MM.1S (cell line): ENCODE measurements around the gene PPP1R1C.
"Not testable (repeated sequence)": the region's sequence is repeated elsewhere in the genome, so short reads cannot be mapped to it uniquely, and the experiment has no call there.

ENCODE experiments used
- DNase-seq: peaks from one replicate; pipeline ENCODE4 v3.0.0-alpha.2; 2015
- H2AFZ ChIP-seq: fragments of 300-600 bp; sonication (generic); 2 replicates; pipeline ENCODE4 v1.6.0; 2016; ENCODE audit warnings: antibody characterized with exemption, low read length
- H3F3A ChIP-seq: fragments of 300-600 bp; sonication (generic); 2 replicates; pipeline ENCODE4 v1.6.1; 2016; ENCODE audit warnings: mild to moderate bottlenecking, antibody characterized with exemption, low read length, moderate library complexity, mixed read lengths; ENCODE audit not compliant: insufficient read depth
- H3K27ac ChIP-seq: fragments of 300-600 bp; sonication (generic); 2 replicates; pipeline ENCODE4 v1.5.1; 2016; ENCODE audit warnings: mild to moderate bottlenecking, low read length
- H3K27me3 ChIP-seq: fragments of 300-600 bp; sonication (generic); replicated peaks from 2 replicates; pipeline ENCODE4 v1.6.0; 2016; ENCODE audit warnings: low read length; ENCODE audit not compliant: insufficient read depth
- H3K36me3 ChIP-seq: fragments of 300-600 bp; sonication (generic); replicated peaks from 2 replicates; pipeline ENCODE4 v1.6.1; 2016; ENCODE audit warnings: mild to moderate bottlenecking, low read length, mixed read lengths; ENCODE audit not compliant: insufficient read depth
- H3K4me1 ChIP-seq: fragments of 300-600 bp; sonication (generic); 2 replicates; pipeline ENCODE4 v1.6.1; 2016; ENCODE audit warnings: low read length, mixed read lengths
- H3K4me2 ChIP-seq: fragments of 300-600 bp; sonication (generic); 2 replicates; pipeline ENCODE4 v1.6.0; 2016; ENCODE audit warnings: low read depth, low read length
- H3K4me3 ChIP-seq: fragments of 300-600 bp; sonication (generic); 2 replicates; pipeline ENCODE4 v1.5.1; 2016; ENCODE audit warnings: low read length, mixed read lengths
- H3K79me2 ChIP-seq: fragments of 300-600 bp; sonication (generic); 2 replicates; pipeline ENCODE4 v1.6.1; 2016; ENCODE audit warnings: mixed run types, low read length, mixed read lengths
- H3K9ac ChIP-seq: fragments of 300-600 bp; sonication (generic); 2 replicates; pipeline ENCODE4 v1.6.1; 2016; ENCODE audit warnings: low read length, mixed read lengths
- H3K9me2 ChIP-seq: fragments of 300-600 bp; sonication (generic); replicated peaks from 2 replicates; pipeline ENCODE4 v1.6.1; 2016; ENCODE audit warnings: mild to moderate bottlenecking, low read length, mixed read lengths; ENCODE audit not compliant: insufficient read depth
- H3K9me3 ChIP-seq: fragments of 300-600 bp; sonication (generic); replicated peaks from 2 replicates; pipeline ENCODE4 v1.6.1; 2016; ENCODE audit warnings: mild to moderate bottlenecking, low read length, mixed read lengths; ENCODE audit not compliant: insufficient read depth
- H4K20me1 ChIP-seq: fragments of 300-600 bp; sonication (generic); 2 replicates; pipeline ENCODE4 v1.6.1; 2016; ENCODE audit warnings: mild to moderate bottlenecking, low read length, moderate library complexity, mixed read lengths; ENCODE audit not compliant: insufficient read depth
- EZH2 ChIP-seq: fragments of 300-600 bp; sonication (generic); optimal IDR thresholded peaks from 2 replicates; pipeline ENCODE3; 2017; ENCODE audit warnings: low read depth, mild to moderate bottlenecking, antibody characterized with exemption, low read length, mixed read lengths
- EZH2phosphoT487 ChIP-seq: fragments of 300-600 bp; sonication (generic); IDR thresholded peaks from 2 replicates; pipeline ENCODE4 v1.6.1; 2018; ENCODE audit warnings: antibody characterized with exemption, low read length
- TF ChIP-seq, protein P1 (sequence below): fragments of 300-600 bp; sonication (generic); IDR thresholded peaks from 2 replicates; pipeline ENCODE4 v1.5.1; 2016; ENCODE audit warnings: antibody characterized with exemption, low read length, mixed read lengths

The PPP1R1C gene

DNA sequence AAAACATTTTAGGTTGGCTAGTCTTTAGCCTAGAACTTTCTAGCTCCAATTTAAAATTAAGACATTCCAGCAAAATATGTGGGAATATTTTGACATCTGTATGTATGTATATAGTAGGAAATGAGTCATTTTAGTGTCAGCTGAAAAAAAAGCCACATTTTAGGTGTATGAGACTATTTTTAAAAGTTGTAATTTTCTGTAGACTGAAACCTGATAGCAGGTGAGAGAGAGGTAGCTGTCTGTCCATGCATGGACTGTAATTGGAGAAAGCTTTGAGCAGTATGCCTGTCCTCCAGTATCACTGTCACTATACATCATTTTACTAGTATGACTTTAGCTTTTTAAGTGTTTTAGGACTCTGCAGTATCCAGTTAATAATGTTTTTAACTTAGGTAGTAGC is 26.1 kb upstream of the PPP1R1C start:
- Histone ChIP-seq H3K79me2 (no peaks in the 10 kb centered on the region), H3K36me3 (no peaks in the 10 kb centered on the region), H2AFZ (no peak overlapping the region), H3K9ac (no peak overlapping the region), H3K4me1 (peaks cover 6% of the 10 kb centered on the region; the same call in 1 of the 2 replicates), H3K9me2 (no peaks in the 10 kb centered on the region), H3K4me2 (0 out of 2 replicates have a peak overlapping the region, but pooled peaks have one; percentile 11), H3F3A (no peaks in the 10 kb centered on the region), H4K20me1 (no peaks in the 10 kb centered on the region), H3K4me3 (no peak overlapping the region), H3K27ac (no peak overlapping the region), H3K9me3 (no peaks in the 10 kb centered on the region), H3K27me3 (no peaks in the 10 kb centered on the region)
- no peak for TF ChIP-seq EZH2phosphoT487
- TF ChIP-seq, protein P1, sequence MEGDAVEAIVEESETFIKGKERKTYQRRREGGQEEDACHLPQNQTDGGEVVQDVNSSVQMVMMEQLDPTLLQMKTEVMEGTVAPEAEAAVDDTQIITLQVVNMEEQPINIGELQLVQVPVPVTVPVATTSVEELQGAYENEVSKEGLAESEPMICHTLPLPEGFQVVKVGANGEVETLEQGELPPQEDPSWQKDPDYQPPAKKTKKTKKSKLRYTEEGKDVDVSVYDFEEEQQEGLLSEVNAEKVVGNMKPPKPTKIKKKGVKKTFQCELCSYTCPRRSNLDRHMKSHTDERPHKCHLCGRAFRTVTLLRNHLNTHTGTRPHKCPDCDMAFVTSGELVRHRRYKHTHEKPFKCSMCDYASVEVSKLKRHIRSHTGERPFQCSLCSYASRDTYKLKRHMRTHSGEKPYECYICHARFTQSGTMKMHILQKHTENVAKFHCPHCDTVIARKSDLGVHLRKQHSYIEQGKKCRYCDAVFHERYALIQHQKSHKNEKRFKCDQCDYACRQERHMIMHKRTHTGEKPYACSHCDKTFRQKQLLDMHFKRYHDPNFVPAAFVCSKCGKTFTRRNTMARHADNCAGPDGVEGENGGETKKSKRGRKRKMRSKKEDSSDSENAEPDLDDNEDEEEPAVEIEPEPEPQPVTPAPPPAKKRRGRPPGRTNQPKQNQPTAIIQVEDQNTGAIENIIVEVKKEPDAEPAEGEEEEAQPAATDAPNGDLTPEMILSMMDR: no peak
- no peak for TF ChIP-seq EZH2
- DNase-seq: no peak

DNA sequence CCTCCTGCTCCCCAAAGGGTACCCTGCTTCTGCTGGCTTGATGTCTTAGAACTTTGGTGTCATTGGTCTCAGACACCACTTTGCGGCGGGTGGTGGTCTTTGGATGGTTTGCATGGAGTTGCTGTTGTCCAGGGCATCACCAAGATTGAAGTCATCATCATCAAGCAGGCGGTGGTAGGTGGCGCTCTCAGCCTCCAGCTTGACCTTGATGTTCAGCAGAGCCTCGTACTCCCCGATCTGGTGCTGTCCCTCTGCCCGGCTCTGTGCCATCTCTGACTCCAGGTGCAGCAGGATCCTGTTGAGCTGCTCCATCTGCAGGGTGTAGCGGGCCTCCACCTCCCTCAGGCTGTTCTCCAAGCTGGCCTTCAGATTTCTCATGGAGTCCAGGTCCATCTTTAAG is 24.5 kb upstream of the PPP1R1C start:
- not testable (repeated sequence) for H3K4me2 ChIP-seq, DNase-seq, H3K4me3 ChIP-seq, H3K9ac ChIP-seq, H3K27me3 ChIP-seq, H3K27ac ChIP-seq, H2AFZ ChIP-seq, H4K20me1 ChIP-seq, H3K9me2 ChIP-seq, H3F3A ChIP-seq, H3K36me3 ChIP-seq, H3K9me3 ChIP-seq, H3K79me2 ChIP-seq, H3K4me1 ChIP-seq

DNA sequence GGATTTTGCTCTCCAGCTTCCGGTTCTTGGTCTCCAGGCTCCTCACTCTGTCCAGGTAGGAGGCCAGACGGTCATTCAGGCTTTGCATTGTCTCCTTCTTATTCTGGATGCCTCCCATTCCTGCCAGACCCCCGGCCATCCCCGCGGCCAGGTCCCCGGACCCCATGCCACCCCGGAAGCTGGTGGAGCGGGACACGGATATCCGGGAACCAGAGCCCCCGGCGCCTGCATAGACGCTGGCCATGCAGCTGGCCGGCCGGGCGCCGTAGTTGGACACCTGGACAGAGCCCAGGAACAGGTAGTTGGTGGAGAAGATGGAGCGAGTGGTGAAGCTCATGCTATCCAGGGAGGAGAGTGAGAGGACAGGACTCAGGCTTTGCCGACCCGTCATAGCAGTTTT is 23.5 kb upstream of the PPP1R1C start:
- Histone ChIP-seq H3K4me2 (no peak overlapping the region), H3K9me2 (no peaks in the 10 kb centered on the region), H3K4me3 (no peak overlapping the region), H3K9ac (no peak overlapping the region), H2AFZ (no peak overlapping the region), H3K4me1 (peaks cover 6% of the 10 kb centered on the region; the same call in 1 of the 2 replicates), H3K9me3 (no peaks in the 10 kb centered on the region), H3F3A (no peaks in the 10 kb centered on the region), H3K36me3 (no peaks in the 10 kb centered on the region), H4K20me1 (no peaks in the 10 kb centered on the region), H3K79me2 (no peaks in the 10 kb centered on the region), H3K27me3 (no peaks in the 10 kb centered on the region), H3K27ac (no peak overlapping the region)
- DNase-seq: no peak
- TF ChIP-seq, protein P1: no peak
- TF ChIP-seq EZH2phosphoT487: no peak
- no peak for TF ChIP-seq EZH2

DNA sequence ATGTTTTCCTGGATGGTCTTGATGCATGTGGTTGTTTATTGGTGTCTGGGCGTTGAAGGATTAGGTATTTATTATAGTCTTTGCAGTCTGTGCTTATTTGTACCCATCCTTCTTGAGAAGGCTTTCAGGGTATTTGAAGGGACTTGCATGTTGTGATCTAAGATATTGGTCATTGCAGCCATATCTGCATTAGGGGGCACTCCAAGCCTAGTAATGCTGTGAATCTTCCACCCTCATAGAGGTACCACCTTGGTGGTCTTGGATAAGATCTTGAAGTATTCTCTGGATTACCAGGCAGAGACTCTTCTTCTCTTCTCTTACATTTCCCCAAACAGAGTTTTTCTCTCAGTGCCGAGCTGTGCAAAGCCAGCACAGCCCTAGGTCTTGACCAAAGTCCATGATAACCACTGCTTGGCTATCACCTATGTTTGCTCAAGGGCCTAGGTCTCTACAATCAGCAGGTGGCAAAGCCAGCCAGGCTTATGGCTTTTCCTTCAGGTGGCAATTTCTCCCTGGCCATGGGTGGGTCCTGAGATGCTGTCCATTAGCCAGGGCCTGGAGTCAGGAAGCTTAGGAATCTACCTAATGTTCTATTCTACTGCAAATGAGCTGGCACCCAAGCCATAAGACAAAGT is 15.4 kb upstream of the PPP1R1C start:
- Histone ChIP-seq H3K4me1 (no peaks in the 10 kb centered on the region), H3K4me2 (no peak overlapping the region), H3K36me3 (no peaks in the 10 kb centered on the region), H3K27ac (no peak overlapping the region), H3K9me3 (no peaks in the 10 kb centered on the region), H3F3A (no peaks in the 10 kb centered on the region), H4K20me1 (no peaks in the 10 kb centered on the region), H3K9ac (no peak overlapping the region), H3K79me2 (no peaks in the 10 kb centered on the region), H2AFZ (no peak overlapping the region), H3K9me2 (no peaks in the 10 kb centered on the region), H3K27me3 (no peaks in the 10 kb centered on the region), H3K4me3 (no peak overlapping the region)
- no peak for DNase-seq
- no peak for TF ChIP-seq EZH2
- no peak for TF ChIP-seq EZH2phosphoT487
- TF ChIP-seq, protein P1: no peak
